ENCODE data around the gene SHC1. TPM values are rescaled to one million over a fixed set of nuclear protein-coding genes. Genes with fewer than 3 reads are reported as not detected.

SHC1 gene
- polyA plus RNA-seq, 3 donors, result 26.7 to 70.6 (median 31.5) TPM

DNA sequence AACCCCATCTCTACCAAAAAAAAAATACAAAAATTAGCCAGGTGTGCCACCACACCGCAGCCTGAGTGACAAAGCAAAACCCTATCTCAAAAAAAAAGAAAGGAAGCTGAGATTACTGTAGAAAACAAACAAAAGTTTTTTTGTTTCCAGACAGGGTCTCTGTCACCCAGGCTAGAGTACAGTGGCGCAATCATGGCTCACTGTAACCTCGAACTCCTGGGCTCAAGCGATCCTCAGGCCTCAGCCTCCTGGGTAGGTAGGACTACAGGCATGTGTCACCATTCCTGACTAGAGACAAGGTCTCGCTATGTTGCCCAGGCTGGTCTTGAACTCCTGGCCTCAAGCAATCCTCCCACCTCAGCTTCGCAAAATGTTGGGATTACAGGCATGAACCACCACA is 6.2 kb downstream of the SHC1 start:
- Histone ChIP-seq H3K79me2 (ENCODE audit: insufficient read depth, low read length) (peaks cover 46% of the 10 kb centered on the region), H3K27ac (ENCODE audit: low read depth in 1 of 2, low read length in 2 of 2) (no peak overlapping the region), H3K9me3 (replicated peaks in 1 of 2; ENCODE audit: control insufficient read depth in 1 of 2, insufficient read depth in 1 of 2, low read length in 2 of 2) (no peaks in the 10 kb centered on the region), H3K4me2 (replicated peaks; ENCODE audit: extremely low read depth, low read length, poor library complexity, severe bottlenecking) (no peak overlapping the region), H3K4me1 (ENCODE audit: control insufficient read depth in 1 of 2, insufficient read depth in 2 of 2, low read length in 2 of 2) (peaks cover 17 to 30% of the 10 kb centered on the region in 2 donors), H3K4me3 (replicated peaks in 1 of 3; ENCODE audit: low read depth in 2 of 3, low read length in 3 of 3) (no peak overlapping the region), H2AFZ (ENCODE audit: insufficient read depth, low read depth, low read length, poor library complexity, severe bottlenecking) (no peak overlapping the region), H3K9ac (ENCODE audit: insufficient read depth, low read length, poor library complexity, severe bottlenecking) (no peak overlapping the region), H3K27me3 (ENCODE audit: control insufficient read depth in 2 of 2, insufficient read depth in 2 of 2, low read length in 2 of 2) (no peaks in the 10 kb centered on the region), H4K20me1 (ENCODE audit: insufficient read depth, low read length) (peaks cover 66% of the 10 kb centered on the region), H3K36me3 (replicated peaks in 1 of 2; ENCODE audit: control insufficient read depth in 1 of 2, insufficient read depth in 2 of 2, low read length in 2 of 2) (peaks cover 65 to 69% of the 10 kb centered on the region in 2 donors)
- Mint-ChIP-seq H3K27ac (peak overlapping the region in 1 of 7 donors; percentile 46), H3K9me3 (no peaks in the 10 kb centered on the region), H3K27me3 (ENCODE audit: low read depth in 3 of 3) (peaks cover 0 to 4% (median 0%) of the 10 kb centered on the region in 3 donors), H3K36me3 (peaks cover 59 to 68% of the 10 kb centered on the region in 2 donors), H3K4me1 (peaks cover 24% of the 10 kb centered on the region), H3K4me3 (no peak overlapping the region)
- intact Hi-C loops (cut with micrococcal nuclease), result loop anchor here (5.0 kb wide), 2 partner anchors 38 to 53 kb away; partner anchors contain the start of gene ZBTB7B (in 2 of the 2)
- TF ChIP-seq, protein P1, sequence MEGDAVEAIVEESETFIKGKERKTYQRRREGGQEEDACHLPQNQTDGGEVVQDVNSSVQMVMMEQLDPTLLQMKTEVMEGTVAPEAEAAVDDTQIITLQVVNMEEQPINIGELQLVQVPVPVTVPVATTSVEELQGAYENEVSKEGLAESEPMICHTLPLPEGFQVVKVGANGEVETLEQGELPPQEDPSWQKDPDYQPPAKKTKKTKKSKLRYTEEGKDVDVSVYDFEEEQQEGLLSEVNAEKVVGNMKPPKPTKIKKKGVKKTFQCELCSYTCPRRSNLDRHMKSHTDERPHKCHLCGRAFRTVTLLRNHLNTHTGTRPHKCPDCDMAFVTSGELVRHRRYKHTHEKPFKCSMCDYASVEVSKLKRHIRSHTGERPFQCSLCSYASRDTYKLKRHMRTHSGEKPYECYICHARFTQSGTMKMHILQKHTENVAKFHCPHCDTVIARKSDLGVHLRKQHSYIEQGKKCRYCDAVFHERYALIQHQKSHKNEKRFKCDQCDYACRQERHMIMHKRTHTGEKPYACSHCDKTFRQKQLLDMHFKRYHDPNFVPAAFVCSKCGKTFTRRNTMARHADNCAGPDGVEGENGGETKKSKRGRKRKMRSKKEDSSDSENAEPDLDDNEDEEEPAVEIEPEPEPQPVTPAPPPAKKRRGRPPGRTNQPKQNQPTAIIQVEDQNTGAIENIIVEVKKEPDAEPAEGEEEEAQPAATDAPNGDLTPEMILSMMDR (IDR thresholded peaks at IDR 0.05), result no peak
- 67% methylated on average over 3 of the region's 6 CpGs for WGBS (ENCODE audit: insufficient coverage)
- no peak for DNase-seq

DNA sequence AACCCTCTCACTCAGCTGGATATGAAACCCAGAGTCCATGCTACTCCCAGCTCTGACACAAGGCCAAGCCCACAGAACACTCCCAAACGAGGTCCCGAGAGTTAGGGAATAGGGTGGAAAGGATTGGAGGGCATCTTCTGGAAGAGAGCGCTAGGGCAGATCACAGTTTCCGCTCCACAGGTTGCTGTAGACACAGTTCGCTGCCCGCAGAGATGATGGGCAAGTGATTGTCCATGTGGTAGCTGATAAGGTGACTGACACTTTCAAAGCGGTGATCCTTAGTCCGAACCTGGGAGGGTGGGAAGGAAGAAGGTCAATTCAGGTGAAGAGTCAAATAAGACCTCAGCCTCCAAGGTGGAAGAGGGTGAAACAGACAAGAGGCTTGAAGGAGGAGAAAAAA is 6.9 kb downstream of the SHC1 start:
- Histone ChIP-seq H3K9ac (ENCODE audit: insufficient read depth, low read length, poor library complexity, severe bottlenecking) (no peak overlapping the region), H3K4me1 (ENCODE audit: control insufficient read depth in 1 of 2, insufficient read depth in 2 of 2, low read length in 2 of 2) (peaks cover 17 to 30% of the 10 kb centered on the region in 2 donors), H3K27ac (ENCODE audit: low read depth in 1 of 2, low read length in 2 of 2) (no peak overlapping the region), H3K36me3 (replicated peaks in 1 of 2; ENCODE audit: control insufficient read depth in 1 of 2, insufficient read depth in 2 of 2, low read length in 2 of 2) (peaks cover 68 to 69% of the 10 kb centered on the region in 2 donors), H3K4me3 (replicated peaks in 1 of 3; ENCODE audit: low read depth in 2 of 3, low read length in 3 of 3) (no peak overlapping the region), H3K4me2 (replicated peaks; ENCODE audit: extremely low read depth, low read length, poor library complexity, severe bottlenecking) (no peak overlapping the region), H3K27me3 (ENCODE audit: control insufficient read depth in 2 of 2, insufficient read depth in 2 of 2, low read length in 2 of 2) (no peaks in the 10 kb centered on the region), H3K9me3 (replicated peaks in 1 of 2; ENCODE audit: control insufficient read depth in 1 of 2, insufficient read depth in 1 of 2, low read length in 2 of 2) (no peaks in the 10 kb centered on the region), H3K79me2 (ENCODE audit: insufficient read depth, low read length) (peaks cover 46% of the 10 kb centered on the region), H2AFZ (ENCODE audit: insufficient read depth, low read depth, low read length, poor library complexity, severe bottlenecking) (no peak overlapping the region), H4K20me1 (ENCODE audit: insufficient read depth, low read length) (peaks cover 66% of the 10 kb centered on the region)
- peaks cover 0 to 4% (median 0%) of the 10 kb centered on the region in 3 donors for H3K27me3 Mint-ChIP-seq (ENCODE audit: low read depth in 3 of 3)
- no peak for DNase-seq
- H3K9me3 Mint-ChIP-seq, result no peaks in the 10 kb centered on the region
- no peak overlapping the region for H3K4me3 Mint-ChIP-seq
- 96% methylated on average over 8 of the region's 8 CpGs for WGBS (ENCODE audit: insufficient coverage)
- intact Hi-C loops (cut with micrococcal nuclease), result loop anchor here (5.0 kb wide), 2 partner anchors 39 to 54 kb away; partner anchors contain the start of gene ZBTB7B (in 2 of the 2)
- TF ChIP-seq, protein P1 (IDR thresholded peaks at IDR 0.05), result no peak
- peaks cover 53 to 65% of the 10 kb centered on the region in 2 donors for H3K36me3 Mint-ChIP-seq
- H3K27ac Mint-ChIP-seq, result peak overlapping the region in 2 of 7 donors; percentile 31 to 68
- peaks cover 24% of the 10 kb centered on the region for H3K4me1 Mint-ChIP-seq

Data from CD14-positive monocyte (primary cell).